Epithelial cell of esophagus (primary cell): ENCODE measurements around the gene SMPD3.
A peak's percentile ranks its signal among the peaks of the same experiment; 100 is the strongest.

Experiments used
- DNase-seq: peaks from one replicate; pipeline ENCODE4 v3.0.0; 2010; ENCODE audit warnings: low read depth
- H3K4me3 ChIP-seq: 2 replicates; pipeline ENCODE4 v1.5.1; 2011; ENCODE audit warnings: mild to moderate bottlenecking, low read length, control low read depth
- TF ChIP-seq, protein P1 (sequence below): IDR thresholded peaks from 2 replicates; pipeline ENCODE4 v1.5.1; 2011; ENCODE audit warnings: low read depth, mild to moderate bottlenecking, low read length, control low read depth, inconsistent platforms; ENCODE audit not compliant: insufficient read depth; ENCODE audit errors: missing control alignments

SMPD3 gene

DNA sequence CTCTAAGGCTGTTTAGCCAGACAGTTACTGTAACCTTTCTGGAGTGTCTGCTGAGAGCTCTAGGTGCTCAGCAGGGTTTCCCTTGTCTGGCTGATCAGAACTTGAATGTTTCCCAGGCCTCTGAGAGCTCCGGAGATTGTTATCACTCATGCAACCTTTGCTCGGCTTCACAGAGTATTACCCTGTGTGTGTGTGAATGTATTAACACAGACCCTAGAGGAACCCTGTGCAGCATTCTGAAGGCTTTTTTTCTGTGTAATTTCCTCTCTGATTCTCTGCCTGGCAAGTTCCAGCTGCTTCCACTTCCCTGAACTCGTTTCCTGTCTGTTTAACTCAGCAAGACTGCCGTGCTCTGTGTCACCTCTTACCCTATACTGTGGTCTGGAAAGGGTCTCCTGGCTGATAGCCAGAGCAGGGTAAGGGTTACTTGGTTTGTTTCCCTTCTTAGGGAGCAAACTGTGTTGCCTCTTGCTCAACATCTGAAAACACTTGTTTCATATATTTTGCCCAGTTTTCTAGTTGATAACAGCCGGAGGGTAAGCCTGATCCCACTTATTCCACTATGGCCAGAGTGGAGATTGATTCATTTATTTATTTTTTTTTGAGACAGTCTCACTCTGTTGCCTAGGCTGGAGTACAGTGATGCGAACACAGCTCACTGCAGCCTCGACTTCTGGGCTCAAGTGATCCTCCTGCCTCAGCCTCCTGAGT, 115.7 kb downstream of the SMPD3 start:
- no peak for DNase-seq
- TF ChIP-seq, protein P1, sequence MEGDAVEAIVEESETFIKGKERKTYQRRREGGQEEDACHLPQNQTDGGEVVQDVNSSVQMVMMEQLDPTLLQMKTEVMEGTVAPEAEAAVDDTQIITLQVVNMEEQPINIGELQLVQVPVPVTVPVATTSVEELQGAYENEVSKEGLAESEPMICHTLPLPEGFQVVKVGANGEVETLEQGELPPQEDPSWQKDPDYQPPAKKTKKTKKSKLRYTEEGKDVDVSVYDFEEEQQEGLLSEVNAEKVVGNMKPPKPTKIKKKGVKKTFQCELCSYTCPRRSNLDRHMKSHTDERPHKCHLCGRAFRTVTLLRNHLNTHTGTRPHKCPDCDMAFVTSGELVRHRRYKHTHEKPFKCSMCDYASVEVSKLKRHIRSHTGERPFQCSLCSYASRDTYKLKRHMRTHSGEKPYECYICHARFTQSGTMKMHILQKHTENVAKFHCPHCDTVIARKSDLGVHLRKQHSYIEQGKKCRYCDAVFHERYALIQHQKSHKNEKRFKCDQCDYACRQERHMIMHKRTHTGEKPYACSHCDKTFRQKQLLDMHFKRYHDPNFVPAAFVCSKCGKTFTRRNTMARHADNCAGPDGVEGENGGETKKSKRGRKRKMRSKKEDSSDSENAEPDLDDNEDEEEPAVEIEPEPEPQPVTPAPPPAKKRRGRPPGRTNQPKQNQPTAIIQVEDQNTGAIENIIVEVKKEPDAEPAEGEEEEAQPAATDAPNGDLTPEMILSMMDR = no peak

DNA sequence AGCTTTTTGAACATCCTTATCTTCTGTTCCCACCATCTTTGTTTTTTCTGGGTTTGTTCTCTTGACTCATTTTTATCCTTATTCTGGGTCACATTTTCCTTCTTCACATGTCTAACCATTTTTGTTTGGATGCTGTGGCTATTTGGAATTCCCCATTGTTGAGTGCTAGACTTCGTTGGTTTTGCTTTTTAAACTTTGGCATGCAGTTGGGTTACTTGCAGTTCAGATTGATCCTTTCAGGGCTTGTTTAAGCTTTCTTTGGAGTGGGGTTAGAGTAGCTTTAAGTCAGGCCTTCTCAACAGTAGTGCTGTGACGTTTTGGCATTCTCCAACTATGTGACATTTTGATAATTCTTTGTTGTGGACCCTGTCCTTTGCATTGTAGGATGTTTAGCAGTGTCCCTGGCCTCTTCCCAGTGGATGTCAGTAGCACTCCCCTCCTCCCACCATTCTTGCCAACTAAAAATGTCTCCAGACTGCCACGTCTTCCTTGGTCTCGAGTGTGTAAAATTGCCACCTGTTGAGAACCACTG, 116.4 kb downstream of the SMPD3 start:
- TF ChIP-seq, protein P1 = no peak
- no peak for DNase-seq
- no peak overlapping the region for H3K4me3 ChIP-seq

More for the DNA sequence above, 115.7 kb downstream of the SMPD3 start:
- no peak overlapping the region for H3K4me3 ChIP-seq

DNA sequence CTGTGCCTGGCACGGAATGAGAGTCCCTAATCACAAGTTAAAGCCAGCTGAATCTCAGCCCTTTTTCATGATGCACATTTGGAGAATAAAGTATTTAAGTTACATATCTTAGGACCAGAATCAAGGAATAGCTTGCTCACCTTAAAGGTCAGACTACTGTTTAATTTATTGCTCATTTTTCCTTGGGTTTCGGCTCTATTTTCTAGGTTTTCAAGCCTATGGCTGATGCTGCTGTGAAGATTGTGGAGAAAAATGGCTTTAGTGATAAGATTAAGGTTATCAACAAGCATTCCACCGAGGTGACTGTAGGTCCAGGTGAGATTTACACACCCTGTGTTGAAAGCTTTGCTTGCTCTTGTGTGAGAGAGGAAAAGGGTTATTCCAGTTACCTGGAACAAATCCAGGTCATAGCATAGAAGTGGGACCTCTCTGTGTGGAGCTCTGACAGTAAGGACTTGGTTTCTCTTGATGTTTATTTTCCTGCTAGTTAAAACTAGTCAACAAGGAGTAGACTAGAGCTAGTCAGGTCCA, 119.4 kb downstream of the SMPD3 start:
- no peak overlapping the region for H3K4me3 ChIP-seq
- TF ChIP-seq, protein P1 = no peak
- no peak for DNase-seq

DNA sequence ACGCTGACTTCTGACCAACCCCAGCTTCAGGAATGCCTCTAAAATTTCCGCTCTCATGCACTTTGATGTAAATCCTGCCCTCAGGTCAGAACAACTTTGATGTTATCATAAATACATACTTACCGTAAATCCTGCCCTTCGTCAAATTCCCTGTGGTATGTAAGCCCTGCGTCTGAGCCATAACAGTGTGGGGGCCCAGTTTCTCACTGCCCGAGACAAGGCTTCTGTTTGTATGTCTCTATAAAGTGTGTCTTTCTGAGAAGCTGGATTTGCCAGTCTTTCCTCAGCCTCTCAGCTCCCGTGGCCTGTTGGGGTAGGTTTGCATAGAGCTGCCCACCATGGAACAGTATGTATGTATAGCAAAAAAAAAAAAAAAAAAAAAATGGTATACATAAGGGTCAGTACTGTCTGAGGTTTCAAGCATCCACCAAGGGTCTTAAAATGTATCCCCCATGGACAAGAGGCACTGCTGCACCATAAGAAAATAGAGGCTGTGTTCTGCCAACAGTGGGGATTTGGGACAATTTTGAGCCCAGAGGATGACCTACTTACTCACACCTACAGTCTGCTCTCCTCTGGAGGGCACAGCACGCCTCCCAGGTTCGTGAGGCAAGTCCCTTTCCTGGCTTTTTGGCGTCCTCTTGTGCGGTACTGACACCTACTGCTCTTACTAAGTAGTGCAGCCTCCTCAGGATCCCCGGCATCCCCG, 120.0 kb downstream of the SMPD3 start:
- DNase-seq = peak; percentile 88
- TF ChIP-seq, protein P1 = peak; percentile 98
- H3K4me3 ChIP-seq = no peak overlapping the region

DNA sequence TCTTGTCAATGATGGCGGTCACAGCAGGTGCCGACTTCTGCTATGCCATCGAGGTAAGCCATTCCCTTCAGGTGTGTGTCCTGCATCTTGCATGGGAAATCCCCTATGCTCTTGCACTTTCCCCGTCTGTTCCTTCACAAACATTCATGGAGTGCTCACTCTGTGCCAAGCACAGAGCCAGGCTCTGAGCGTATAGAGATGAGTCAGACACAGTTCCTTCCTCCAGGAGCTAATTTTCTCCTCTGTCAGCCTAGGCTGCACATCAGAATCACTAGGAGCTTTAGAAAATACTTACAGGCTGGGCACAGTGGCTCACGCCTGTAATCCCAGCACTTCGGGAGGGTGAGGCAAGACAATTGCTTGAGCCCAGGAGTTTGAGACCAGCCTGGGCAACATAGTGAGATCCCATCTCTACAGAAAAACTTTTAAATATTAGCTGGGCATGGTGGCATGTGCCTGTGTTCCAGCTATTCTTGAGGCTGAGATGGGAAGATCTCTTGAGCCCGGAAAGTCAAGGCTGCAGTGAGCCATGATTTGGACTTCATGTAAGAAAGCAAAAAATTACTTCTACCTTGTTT, 123.4 kb downstream of the SMPD3 start:
- TF ChIP-seq, protein P1 = no peak
- no peak overlapping the region for H3K4me3 ChIP-seq
- DNase-seq = peak; percentile 32

DNA sequence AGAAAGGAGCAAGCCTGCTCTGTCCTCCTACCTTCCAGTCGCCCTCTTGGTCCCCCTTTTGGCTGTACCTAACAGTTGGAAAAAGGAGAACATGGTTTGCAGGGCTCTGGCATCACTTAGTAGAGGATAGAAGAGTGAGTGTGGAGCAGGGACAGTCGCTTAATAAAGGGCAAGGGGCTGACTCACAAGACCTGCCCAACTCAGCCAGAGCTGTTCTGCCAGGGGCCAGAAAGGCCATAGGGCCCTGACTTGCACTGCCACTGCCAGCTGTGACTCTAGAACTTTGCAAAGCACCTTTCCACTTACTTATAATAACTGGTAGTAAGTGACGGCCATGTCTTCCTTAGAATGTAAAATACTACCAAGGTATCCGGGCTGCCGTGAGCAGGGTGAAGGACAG, 124.0 kb downstream of the SMPD3 start:
- TF ChIP-seq, protein P1 = no peak
- DNase-seq = no peak
- H3K4me3 ChIP-seq = no peak overlapping the region
